Adrenal gland (tissue), 5 donors: ENCODE results near the gene FABP7.
"Not testable (repeated sequence)": the region's sequence is repeated elsewhere in the genome, so short reads cannot be mapped to it uniquely, and the experiment has no call there.

Source experiments
- POLR2A ChIP-seq, 2 donors: fragments of 450-650 bp; IDR thresholded peaks; one replicate each; pipeline ENCODE4 v1.6.1; 2017; ENCODE audit warnings: antibody characterized with exemption in 2 of 2, mild to moderate bottlenecking in 2 of 2, moderate library complexity in 1 of 2
- TF ChIP-seq, protein P1 (sequence below), 6 experiments: fragments of 450-650 bp in 4 of 6; fragments of 200-600 bp in 2 of 6; sonication (generic) in 1 of 6; IDR thresholded peaks; 1 replicate in 5 of 6; 2 replicates in 1 of 6; pipeline versions ENCODE4 v1.5.1 to v1.8.0; 2016 to 2021; ENCODE audit warnings: antibody characterized with exemption in 6 of 6, mild to moderate bottlenecking in 2 of 6, moderate library complexity in 1 of 6
- donor health status: DM: no; HTN: no; CAD: no.

DNA sequence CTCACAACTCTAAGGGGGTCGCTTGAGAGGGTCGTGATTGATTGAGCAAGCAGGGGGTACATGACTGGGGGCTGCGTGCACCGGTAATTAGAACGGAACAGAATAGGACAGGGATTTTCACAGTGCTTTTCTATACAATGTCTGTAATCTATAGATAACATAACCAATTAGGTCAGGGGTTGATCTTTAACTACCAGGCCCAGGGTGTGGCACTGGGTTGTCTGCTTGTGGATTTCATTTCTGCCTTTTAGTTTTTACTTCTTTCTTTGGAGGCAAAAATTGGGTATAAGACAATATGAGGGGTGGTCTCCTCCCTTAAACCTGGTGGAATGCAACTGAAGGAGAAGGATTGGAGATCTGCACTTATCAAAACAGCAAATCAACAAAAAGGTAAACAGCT lies 30.6 kb upstream of the FABP7 start:
- not testable (repeated sequence) for TF ChIP-seq POLR2A (IDR thresholded peaks at IDR 0.05)
- TF ChIP-seq, protein P1, sequence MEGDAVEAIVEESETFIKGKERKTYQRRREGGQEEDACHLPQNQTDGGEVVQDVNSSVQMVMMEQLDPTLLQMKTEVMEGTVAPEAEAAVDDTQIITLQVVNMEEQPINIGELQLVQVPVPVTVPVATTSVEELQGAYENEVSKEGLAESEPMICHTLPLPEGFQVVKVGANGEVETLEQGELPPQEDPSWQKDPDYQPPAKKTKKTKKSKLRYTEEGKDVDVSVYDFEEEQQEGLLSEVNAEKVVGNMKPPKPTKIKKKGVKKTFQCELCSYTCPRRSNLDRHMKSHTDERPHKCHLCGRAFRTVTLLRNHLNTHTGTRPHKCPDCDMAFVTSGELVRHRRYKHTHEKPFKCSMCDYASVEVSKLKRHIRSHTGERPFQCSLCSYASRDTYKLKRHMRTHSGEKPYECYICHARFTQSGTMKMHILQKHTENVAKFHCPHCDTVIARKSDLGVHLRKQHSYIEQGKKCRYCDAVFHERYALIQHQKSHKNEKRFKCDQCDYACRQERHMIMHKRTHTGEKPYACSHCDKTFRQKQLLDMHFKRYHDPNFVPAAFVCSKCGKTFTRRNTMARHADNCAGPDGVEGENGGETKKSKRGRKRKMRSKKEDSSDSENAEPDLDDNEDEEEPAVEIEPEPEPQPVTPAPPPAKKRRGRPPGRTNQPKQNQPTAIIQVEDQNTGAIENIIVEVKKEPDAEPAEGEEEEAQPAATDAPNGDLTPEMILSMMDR (IDR thresholded peaks at IDR 0.05), result not testable (repeated sequence)
